SKM-1 treated with dmso at 0.1 percent for 144 hours (cell line): Measurements from ENCODE around the gene IQSEC1.
A peak's percentile ranks its signal among the peaks of the same experiment; 100 is the strongest.

ENCODE experiments used
- DNase-seq: peaks from one replicate; lab custom pipeline; 2025; ENCODE audit not compliant: unreplicated experiment; lab: John Stamatoyannopoulos, UW

Gene IQSEC1

DNA sequence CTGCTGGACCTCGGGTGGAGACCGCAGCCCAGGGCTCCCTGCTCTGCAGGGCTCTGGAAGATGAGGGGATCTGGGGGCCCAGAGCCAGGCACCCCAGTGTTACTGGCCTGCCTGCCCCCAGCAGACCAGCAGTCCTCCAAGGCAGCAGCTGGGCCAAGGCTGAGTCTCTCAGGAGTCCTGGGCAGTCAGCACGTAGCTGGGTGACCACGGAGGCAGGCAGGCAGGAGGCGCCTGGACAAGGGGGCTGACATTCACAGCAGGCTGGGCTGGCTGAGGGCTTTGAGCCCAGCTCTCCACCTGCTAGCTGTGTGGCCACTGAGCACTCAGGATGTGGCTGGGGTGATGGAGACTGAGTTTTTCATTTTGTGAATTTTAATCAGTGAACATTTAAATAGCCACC, 67.9 kb downstream of the IQSEC1 start:
- DNase-seq: no peak

DNA sequence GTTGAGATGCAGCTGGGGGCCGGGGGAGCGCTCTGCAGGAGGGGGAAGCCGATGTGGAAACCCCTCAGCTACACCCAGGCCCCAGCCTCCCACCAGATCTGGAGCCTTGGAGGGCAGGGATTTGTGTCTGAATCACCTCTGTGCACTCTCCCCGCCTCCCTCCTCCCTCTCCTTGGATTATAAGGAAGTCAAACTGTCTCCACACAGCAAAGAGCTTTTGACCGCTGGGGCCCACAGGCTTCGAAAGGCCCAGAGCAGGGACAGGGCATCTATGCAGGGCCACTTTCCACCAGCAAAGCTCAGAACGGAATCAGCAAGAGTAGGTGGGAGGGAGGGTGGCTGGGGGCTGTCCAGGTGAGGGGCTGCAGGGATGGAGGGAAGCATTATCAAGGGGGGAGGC, 68.9 kb downstream of the IQSEC1 start:
- peak; percentile 72 for DNase-seq

DNA sequence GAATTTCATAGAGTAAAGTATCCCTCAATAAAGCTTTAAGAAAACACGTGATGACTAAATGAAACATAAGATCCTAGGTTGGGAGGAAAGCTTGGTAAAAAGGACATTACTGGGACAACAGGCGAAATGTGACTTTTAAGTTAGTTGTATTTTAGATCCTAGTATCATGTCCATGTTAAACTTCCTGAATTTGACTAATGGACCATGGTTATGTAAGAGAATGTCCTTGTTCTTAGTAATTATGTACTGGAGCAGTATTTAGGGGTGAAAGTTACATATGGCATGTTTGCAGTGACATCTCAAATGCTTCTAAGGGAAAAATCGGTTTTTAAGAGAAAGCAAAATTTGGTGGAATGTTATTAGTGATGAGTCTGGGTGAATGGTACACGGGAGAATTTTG, 69.6 kb downstream of the IQSEC1 start:
- DNase-seq: no peak

DNA sequence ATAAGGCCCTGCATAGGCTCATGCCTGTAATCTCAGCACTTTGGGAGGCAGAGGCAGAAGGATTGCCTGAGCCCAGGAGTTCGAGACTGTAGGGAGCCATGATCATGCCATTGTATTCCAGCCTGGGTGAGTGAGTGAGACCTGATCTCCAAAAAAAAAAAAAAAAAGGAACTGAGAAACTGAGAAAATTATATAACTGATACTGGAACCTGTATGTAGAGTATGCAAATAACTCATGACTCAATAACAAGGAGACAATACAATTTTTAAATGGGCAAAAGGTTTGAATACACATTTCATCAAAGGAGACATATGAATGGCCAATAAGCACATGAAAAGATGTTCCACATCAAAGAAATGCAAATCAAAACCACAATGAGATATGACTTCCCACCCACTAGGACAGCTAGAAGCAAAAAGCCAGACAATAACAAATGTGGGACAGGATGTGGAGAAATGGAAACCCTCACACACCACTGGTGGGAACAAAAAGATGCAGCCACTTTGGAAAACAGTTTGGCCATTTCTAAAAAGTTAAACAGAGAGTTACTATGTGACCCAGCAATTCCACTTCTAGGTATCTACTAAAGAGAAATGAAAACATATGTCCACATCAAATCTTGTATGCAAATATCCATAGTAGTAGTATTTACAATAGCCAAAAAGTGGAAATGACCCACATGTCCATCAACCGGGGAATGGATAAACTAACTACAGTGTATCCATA, 70.7 kb downstream of the IQSEC1 start:
- DNase-seq: no peak

DNA sequence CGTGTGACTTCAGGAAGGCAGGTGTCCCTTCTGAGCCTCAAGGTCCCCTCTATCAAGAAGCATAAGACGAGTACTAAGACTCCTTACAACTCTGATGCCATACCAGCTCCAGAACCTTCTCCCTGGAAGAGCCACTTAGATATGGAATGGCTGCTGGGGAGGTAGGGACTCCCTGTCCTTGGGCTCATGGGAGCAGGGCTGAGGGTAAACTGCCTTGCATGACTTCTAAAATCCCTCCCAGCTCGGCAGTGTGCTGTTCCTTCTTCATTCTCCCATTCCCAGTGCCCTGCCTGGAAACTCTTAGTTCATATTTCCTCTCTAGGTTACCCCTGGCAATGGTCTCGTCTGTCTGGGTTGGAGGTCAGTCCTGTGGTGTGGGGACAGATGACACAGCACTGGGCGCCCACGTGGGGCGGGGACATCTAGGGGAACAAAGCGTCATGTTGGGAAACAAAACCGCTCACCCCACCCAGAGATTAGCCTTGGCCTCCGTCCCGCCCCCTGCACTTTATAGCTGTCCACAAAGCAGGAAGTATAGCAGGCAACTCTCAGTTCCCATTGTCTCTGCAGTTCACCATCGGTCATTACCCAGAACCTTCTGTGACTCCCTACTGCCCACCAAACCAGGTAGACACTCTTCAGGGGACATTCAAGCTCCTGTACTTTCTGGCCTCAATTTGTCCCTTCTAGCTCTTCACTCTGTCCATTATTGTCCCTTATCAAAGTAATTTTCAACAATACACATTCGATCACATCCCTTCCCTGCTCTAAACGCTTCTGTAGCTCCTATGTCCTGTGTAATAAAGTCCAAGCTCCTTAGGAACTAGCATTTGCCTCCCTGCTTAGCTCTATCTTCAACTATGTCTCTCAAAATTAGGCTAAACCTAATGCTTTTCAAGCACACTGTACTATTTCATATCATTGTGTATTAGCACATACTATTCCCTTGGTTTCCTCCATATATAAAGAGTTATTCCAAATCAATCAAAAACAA, 73.8 kb downstream of the IQSEC1 start:
- DNase-seq: peak; percentile 99

DNA sequence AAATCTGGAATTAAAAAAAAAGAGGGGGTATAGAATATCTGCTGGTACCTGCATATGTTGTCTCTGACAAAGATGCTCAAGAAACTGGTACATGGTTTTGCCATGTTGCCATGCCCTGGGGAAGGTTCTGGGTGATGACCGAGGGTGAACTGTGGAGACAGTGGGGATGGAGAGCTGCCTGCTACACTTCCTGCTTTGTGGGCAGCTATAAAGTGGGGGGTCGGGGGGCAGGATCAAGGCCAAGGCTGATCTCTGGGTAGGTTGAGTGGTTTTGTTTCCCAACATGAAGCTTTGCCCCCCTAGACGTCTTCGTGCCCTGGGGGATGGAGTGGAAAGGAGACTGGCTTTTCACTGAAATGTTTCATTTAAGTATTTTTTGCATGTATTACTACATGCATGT, 74.6 kb downstream of the IQSEC1 start:
- DNase-seq: no peak

DNA sequence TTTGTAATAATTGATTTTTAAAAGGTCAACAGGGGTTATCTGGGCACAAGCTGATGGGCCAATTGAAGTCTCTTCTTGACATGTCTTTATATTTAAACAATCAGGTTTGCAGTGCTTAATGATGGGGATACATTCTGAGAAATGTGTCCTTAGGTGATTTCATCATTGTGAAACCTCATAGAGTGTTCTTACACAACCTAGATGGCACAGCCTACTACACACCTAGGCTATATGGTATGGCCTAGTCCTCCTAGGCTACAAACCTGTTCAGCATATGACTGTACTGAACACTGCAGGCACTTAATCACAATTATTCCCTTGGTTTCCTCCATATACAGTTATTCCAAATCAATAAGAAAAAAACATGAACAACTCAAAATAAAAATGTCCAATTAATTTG, 75.8 kb downstream of the IQSEC1 start:
- no peak for DNase-seq

DNA sequence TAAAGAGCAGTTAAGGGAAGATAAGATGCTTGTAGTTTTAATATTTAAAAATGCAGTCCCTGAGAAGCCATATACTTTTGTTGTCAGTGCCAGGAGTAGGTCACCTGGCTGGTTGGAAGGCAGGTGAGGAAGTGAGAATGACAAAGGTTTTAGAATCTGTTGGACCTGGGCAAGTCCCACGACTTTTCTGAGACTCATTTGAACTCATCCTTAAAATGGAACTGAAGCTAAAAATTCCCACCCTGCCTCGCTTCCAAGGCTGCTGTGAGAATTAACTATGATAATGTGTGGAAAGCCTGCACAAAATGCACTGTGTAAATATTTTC, 77.1 kb downstream of the IQSEC1 start:
- no peak for DNase-seq

DNA sequence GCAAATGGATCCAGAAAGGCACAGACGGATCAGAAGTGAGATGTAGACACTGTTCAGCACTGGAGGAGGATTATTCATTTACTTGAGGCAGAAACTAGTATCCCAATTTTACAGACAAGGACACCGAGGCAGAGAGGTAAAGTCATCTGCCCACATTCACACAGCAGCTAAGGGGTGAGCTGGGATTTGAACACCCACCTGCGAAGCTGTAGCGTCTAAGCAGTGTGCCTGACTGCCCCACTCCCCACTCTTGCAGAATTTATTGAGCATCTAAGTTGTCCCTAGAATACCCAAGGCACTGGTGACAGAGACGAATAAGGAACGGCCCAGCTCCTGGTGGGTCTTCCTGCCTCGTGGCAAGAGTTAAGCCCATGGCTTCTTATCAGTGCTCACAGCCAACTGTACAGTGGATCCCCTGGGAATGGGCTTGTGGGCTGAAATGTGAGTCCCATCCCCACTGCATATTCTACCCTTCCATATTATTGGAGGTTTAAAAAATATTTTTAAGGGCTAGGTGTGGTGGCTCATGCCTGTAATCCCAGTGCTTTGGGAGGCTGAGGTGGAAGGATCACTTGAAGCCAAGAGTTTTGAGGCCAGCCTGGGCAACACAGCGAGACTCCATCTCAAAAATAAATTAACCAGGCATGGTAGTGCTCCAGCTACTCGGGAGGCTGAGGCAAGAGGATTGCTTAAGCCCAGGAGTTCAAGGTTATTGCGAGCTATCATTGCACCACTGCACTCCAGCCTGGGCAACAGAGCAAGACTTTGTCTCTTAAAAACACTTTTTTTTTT, 77.6 kb downstream of the IQSEC1 start:
- peak; percentile 21 for DNase-seq

DNA sequence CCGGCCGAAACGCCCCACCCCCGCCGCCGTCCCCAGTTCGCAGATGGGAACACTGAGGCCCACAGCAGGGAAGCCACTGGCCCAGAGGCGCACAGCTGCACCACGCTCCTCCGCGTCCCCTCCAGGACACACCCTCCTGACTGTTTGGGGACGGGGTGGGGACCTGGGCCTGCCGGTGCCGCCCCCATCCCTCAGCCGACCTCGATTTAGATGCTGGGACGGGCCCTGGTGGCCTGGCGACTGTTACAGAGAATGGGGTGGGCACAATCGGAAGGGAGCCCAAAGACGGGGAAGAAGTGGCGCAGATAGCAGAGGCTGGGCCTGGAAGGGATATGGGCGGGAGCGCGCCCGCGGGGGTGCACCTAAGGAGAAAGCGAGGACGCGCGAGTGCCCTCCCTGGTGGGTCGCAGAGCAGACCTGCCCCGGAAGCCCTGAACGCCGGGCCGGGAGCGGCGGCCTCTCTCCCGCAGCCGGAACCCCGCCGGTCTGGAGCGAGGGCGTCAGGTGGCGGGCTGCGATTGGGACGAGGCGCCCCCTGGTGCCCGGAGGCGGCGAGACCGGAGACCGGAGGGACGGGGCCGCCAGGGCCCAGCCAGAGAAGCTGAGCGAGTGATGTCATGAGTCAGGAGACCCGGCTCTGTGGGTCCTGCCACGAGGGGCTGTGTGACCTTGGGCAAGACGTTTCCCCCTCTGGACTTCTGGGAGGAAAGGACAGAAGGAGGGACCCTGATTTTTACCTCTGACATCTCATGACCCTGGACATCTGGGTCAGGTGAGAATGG, 78.4 kb downstream of the IQSEC1 start:
- peak; percentile 85 for DNase-seq

DNA sequence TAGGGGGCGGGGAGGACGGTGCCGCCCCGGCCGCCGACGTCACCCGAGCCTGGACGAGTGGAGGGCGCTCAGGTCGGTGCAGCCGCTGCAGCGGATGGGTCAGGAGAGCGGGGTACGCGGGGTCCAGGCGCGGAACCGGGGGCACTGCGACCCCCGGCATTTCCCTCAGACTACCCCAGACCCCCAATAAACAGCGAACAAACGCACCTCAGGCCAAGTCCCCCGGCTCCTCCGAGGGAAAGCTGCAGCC, 78.9 kb downstream of the IQSEC1 start:
- no peak for DNase-seq

DNA sequence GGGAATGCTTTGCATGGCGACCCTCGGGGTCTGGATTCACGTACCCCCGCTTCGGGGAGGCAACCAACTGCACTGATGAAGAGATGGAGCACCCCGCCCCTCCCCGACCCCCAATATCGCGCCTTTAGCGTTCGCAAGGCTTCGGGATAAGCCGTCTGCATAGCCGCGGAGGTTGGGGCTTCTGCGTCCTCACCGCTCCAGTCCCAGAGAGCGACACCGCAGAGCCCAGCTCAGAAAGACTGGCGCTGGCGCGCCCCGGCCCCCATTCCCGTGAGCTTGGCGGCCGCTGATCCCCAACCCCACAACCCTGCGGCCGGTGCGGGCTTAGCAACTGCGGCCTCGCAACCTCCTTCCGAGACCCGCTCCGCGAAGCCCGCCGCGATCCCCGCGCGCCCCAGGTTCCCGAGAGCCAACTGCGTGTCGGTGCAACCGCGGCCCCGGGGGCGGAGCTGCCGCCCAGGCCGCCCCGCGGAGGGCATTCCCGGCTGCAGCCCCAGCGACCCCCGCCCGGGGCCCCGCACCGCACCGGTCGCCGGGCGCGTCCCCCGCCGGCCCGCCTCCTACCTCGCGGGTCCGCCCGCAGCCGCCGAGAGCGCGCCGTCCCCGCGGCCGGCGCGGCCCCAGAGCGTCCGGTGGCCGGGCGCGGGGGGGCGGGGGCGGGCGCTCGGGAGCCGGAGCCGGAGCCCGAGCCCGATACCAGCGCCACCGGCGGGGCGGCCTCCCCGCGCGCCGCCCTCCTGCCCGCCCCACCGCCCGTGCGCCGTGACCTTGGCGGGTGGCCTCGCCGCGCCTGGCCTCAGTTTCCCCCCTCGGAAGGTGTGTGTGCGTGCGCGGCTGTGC, 79.5 kb downstream of the IQSEC1 start:
- no peak for DNase-seq

DNA sequence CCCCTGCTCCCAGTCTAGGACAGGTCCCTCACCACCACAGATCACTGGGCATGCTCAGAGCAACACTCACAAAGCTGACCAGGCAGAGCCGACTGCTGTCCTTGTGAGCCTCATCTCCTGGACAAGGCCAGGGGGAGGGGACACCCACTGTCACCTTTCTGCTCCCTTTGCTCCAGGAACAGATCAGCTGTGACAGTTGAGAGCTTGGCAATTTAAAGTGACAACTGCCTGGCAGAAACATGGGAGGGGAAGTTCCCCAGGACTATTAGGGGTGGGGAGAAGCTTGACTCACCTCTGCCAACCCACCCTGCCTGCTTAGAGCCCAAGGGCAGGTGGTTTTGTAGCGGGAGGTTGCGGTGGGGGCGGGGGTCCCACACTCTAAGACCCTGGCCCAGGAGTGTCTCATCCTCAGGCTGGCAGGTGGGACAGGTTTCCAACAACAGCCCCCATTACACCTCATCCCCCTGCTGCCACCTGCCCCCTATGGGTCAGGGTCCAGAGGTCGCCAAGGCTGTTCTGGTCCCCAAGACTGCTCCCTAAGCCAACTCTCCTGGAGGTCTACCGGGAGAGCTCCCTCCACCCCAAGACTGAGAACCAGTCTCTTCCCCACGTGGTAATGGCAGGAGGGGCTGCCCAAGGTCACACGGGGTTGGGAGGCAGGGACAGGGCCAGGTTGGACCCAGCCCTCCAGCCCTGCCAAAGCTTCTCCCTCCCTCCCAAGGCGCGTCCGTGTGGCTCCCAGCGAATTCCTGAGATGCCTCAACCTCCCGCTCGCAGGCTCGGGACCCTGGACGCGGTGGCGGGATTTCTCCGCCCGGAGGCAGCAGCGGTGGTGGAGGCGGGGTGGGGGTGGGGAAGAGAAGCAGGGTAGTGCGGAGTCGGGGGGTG, 80.4 kb downstream of the IQSEC1 start:
- no peak for DNase-seq

DNA sequence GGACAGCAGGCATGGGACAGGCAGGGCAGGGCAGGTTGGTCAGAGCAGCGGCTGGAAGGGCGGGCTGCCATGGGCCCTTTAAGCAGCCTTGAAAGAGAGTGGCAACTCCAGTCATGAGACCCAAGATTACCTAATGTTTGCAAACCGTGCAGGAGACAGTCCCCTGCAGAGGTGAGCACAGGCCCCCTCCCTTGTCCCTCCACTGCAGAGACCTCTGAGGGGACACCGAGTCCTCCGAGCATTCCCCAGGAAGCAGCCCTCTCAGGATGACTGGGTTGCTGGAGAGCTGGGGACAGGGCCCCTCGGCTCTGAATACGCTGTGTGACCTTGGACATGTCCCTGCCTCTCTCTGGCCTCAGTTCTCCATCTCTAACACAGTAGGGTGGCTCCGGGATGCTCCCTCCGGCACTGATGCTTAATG, 81.4 kb downstream of the IQSEC1 start:
- DNase-seq: no peak

DNA sequence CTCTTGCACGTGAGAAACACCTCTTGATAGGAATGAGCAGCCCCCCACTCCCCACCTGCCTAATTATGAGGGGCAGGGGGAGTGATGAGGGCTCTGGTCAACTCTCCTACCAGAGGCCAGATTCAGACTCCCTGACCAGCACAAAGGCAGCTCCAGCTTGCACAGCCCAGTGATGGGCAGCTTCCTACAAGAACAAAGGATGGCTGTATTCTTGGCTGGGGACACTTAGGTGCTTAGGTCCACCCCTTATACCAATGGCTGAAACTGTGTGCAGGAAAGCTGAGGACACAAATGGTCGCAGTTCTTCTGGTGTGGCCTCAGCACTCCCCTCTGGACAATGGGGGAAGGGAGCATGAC, 81.8 kb downstream of the IQSEC1 start:
- no peak for DNase-seq

DNA sequence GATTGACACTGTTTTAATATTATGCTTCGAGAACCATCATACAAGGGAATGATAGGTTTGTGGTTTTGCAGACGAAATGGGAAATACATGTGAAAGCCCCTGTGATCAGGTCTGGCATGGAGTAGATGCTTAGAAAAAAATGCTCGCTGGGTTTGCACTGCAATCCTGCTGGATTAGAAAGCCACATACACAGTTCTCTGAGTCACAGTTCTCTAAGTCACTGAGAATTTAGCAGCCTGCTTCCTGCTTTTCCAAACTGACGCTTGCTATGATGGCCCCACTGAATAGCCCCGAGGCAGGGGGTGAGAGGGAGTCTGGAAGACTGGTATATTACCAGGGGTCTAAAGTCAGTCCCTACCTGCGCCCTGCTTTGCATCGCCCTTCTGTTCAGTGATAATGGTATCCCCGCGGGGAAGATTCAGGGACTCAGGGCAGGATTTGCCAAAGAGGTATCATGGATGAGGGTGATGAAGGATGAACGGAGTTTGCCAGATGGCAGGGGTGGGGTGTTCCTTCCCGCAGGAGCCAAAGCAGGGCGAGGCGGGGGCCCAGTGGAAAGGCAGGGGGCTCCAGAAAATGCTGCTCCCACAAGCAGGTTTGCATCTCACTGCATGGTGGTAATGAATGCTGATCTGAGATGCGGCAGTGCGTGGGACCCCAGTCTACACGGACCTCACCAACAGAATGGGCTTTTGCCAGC, 82.3 kb downstream of the IQSEC1 start:
- no peak for DNase-seq

DNA sequence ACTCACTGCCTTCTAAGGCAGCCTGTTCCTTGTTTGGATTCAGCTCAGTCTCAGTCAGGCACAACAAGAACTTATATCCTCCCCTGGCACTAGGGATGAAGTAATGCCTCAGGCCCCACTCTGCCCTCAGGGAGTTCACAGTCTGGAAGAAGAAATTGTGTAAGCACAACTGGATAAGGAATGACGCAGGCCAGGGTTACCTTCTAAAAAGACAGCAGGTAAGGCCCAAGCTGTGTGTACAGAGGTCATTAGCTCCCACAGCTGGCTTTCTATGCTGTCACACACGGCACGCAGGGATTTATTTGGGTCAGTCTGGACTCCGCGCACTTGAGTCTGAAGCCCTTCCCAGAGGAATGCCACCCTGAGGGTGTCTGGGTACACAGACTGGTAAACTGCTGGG, 82.9 kb downstream of the IQSEC1 start:
- no peak for DNase-seq

DNA sequence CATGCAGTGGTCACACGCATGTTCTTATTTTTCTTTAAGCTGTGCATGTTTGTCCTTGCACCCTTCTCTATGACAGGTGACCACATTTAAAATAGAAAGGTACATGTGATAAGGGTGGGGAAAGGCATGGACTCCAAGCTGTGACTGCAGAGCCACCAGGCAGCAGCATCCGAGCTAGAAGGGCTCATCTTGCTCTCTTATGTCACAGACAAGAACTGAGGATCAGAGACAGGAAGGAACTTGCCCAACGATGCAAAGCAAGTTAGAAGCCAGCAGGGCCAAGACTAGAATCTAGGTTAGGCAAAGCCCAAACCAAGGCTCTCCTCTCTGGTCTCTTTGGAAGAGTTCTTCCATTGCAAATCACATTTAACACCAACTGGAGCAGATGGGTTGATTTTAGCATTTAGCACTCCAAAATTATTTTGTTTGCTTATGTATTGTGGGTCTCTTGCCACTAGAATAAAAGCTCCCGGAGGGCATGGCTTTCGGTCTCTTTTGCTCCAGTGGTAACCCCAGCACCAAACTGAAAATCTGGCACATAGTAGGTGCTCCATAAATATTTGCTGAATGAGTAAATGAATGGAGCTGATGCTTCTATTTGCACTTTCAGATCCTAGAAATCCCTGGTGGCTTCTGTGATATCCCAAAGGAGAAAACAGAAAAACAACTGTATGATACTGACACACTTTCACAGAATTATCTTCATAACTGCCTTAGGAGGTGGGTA, 84.3 kb downstream of the IQSEC1 start:
- DNase-seq: no peak
